HG03378 (cell line): ENCODE results near the gene BRIP1.
"Not testable (repeated sequence)": the region's sequence is repeated elsewhere in the genome, so short reads cannot be mapped to it uniquely, and the experiment has no call there.

Experiments used
- ATAC-seq: cut with Tn5 transposase; IDR thresholded peaks from one replicate; pipeline ENCODE4 v1.9.1; 2021; ENCODE audit warnings: mild to moderate bottlenecking, moderate library complexity; ENCODE audit not compliant: unreplicated experiment

The BRIP1 gene

GRCh38 chr17:61806081-61806828 lies 57.1 kb downstream of the BRIP1 start:
- no peak for ATAC-seq

GRCh38 chr17:61805399-61805798 lies 57.9 kb downstream of the BRIP1 start:
- ATAC-seq = no peak

- no peak for ATAC-seq
These were observed 59.5 kb downstream of the BRIP1 start for GRCh38 chr17:61803796-61804195.

GRCh38 chr17:61803216-61803615 lies 60.1 kb downstream of the BRIP1 start:
- no peak for ATAC-seq

- no peak for ATAC-seq
These were observed 63.4 kb downstream of the BRIP1 start for GRCh38 chr17:61799812-61800484.

GRCh38 chr17:61797283-61797682 lies 66.0 kb downstream of the BRIP1 start:
- ATAC-seq = no peak

- ATAC-seq = no peak
These were observed 67.8 kb downstream of the BRIP1 start for GRCh38 chr17:61795546-61795945.

GRCh38 chr17:61794792-61795191 lies 68.5 kb downstream of the BRIP1 start:
- no peak for ATAC-seq

GRCh38 chr17:61794242-61794641 lies 69.1 kb downstream of the BRIP1 start:
- no peak for ATAC-seq

GRCh38 chr17:61793565-61793964 lies 69.8 kb downstream of the BRIP1 start:
- ATAC-seq = no peak

GRCh38 chr17:61789872-61790271 lies 73.5 kb downstream of the BRIP1 start:
- ATAC-seq = no peak

GRCh38 chr17:61786088-61786487 lies 77.2 kb downstream of the BRIP1 start:
- ATAC-seq = no peak

GRCh38 chr17:61784510-61784909 lies 78.8 kb downstream of the BRIP1 start:
- no peak for ATAC-seq

- ATAC-seq = peak; percentile 76
These were observed 79.6 kb downstream of the BRIP1 start for GRCh38 chr17:61783556-61784304.

GRCh38 chr17:61783120-61783519 lies 80.2 kb downstream of the BRIP1 start:
- no peak for ATAC-seq

GRCh38 chr17:61782683-61783082 lies 80.6 kb downstream of the BRIP1 start:
- no peak for ATAC-seq

GRCh38 chr17:61775364-61775763 lies 88.0 kb downstream of the BRIP1 start:
- no peak for ATAC-seq

- no peak for ATAC-seq
These were observed 88.6 kb downstream of the BRIP1 start for GRCh38 chr17:61774724-61775123.

GRCh38 chr17:61774087-61774486 lies 89.2 kb downstream of the BRIP1 start:
- ATAC-seq = not testable (repeated sequence)

GRCh38 chr17:61770752-61771533 lies 92.4 kb downstream of the BRIP1 start:
- no peak for ATAC-seq

GRCh38 chr17:61770043-61770442 lies 93.3 kb downstream of the BRIP1 start:
- no peak for ATAC-seq
